Ovary (tissue), 3 donors: ENCODE measurements around the gene EIF3C.
"Not testable (repeated sequence)": the region's sequence is repeated elsewhere in the genome, so short reads cannot be mapped to it uniquely, and the experiment has no call there.

ENCODE experiments used
- POLR2A ChIP-seq: fragments of 450-650 bp; IDR thresholded peaks from one replicate; pipeline ENCODE4 v1.6.1; 2017; ENCODE audit warnings: antibody characterized with exemption, mild to moderate bottlenecking, moderate library complexity
- TF ChIP-seq, protein P1 (sequence below), 3 donors: fragments of 450-650 bp in 2 of 3; fragments of 200-600 bp in 1 of 3; IDR thresholded peaks; one replicate each; pipeline versions ENCODE4 v1.5.1 to v1.8.0; 2016 to 2022; ENCODE audit warnings: antibody characterized with exemption in 3 of 3, mild to moderate bottlenecking in 1 of 3
- donor health status: DM: no; HTN: no; CAD: no.

DNA sequence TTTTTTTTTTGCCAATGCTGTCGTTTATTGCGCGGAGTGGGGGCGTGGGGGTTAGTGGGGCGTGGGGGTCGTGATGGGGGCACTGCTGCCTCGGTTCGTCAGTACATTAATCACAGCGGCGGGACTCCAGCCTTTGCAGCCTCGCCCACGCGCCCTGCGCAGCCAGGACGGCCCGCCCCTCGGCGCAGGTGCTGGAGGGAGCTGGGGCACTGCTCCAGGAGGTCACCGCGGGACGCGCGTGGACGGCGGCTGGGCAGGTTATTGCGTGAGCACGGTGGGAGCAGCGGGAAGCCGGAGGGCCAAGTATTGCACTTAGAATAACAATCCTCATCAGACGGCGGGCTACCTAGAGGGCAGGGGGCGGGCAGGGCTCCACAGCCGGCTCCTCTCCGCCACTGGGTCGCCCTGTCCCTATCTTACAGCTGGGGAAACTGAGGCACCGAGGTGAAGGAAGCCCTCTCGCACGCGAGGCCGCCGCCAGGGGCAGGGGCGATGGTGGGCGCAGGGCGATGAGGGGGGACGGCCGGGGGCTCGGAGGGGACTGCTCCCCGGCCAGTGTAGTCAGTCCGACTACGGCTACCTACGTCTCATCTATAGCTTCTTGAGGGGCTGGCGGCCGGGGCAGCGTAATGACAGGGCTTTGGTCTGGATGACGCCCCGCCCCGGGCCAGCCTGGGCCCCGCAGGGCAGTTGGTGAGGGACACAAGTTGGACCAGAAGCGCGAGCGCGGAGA lies 35.5 kb downstream of the EIF3C start:
- TF ChIP-seq, protein P1, sequence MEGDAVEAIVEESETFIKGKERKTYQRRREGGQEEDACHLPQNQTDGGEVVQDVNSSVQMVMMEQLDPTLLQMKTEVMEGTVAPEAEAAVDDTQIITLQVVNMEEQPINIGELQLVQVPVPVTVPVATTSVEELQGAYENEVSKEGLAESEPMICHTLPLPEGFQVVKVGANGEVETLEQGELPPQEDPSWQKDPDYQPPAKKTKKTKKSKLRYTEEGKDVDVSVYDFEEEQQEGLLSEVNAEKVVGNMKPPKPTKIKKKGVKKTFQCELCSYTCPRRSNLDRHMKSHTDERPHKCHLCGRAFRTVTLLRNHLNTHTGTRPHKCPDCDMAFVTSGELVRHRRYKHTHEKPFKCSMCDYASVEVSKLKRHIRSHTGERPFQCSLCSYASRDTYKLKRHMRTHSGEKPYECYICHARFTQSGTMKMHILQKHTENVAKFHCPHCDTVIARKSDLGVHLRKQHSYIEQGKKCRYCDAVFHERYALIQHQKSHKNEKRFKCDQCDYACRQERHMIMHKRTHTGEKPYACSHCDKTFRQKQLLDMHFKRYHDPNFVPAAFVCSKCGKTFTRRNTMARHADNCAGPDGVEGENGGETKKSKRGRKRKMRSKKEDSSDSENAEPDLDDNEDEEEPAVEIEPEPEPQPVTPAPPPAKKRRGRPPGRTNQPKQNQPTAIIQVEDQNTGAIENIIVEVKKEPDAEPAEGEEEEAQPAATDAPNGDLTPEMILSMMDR (IDR thresholded peaks at IDR 0.05), result not testable (repeated sequence)
- TF ChIP-seq POLR2A, result not testable (repeated sequence)
